Right lobe of liver (tissue), 4 donors: ENCODE data around the gene OSBPL3.

Source experiments
- POLR2A ChIP-seq: fragments of 450-650 bp; IDR thresholded peaks from one replicate; pipeline ENCODE4 v1.6.1; 2017; ENCODE audit warnings: antibody characterized with exemption, mild to moderate bottlenecking
- TF ChIP-seq, protein P1 (sequence below), 4 donors: fragments of 200-600 bp in 3 of 4; fragments of 450-650 bp in 1 of 4; IDR thresholded peaks; one replicate each; pipeline versions ENCODE4 v1.5.1 to v1.8.0; 2016 to 2022; ENCODE audit warnings: antibody characterized with exemption in 4 of 4, mild to moderate bottlenecking in 2 of 4
- donor health status: DM: no; HTN: no; CAD: no.
- donor health status: DM: no; HTN: no; CAD: no.
- donor health status: DM: no; HTN: yes; CAD: no.

DNA sequence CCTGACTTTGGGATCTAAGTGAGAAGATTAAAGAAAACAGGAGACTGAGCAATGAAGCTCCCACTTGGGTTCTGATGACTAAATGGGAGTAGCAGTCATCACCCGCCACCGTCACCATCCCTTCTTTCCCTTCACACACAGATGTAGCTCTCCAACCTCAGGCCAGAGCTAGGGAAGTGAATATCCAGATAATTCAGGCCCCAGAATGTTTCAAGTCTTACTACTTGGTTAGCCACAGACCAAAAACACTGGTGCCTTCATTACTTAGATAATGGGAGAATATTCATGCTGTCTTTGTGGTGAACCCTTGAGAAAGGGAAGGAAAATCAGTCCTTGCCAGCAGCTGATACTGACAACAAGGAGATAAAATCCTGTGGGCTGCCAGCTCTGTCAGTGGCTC, 100.7 kb downstream of the OSBPL3 start:
- TF ChIP-seq, protein P1, sequence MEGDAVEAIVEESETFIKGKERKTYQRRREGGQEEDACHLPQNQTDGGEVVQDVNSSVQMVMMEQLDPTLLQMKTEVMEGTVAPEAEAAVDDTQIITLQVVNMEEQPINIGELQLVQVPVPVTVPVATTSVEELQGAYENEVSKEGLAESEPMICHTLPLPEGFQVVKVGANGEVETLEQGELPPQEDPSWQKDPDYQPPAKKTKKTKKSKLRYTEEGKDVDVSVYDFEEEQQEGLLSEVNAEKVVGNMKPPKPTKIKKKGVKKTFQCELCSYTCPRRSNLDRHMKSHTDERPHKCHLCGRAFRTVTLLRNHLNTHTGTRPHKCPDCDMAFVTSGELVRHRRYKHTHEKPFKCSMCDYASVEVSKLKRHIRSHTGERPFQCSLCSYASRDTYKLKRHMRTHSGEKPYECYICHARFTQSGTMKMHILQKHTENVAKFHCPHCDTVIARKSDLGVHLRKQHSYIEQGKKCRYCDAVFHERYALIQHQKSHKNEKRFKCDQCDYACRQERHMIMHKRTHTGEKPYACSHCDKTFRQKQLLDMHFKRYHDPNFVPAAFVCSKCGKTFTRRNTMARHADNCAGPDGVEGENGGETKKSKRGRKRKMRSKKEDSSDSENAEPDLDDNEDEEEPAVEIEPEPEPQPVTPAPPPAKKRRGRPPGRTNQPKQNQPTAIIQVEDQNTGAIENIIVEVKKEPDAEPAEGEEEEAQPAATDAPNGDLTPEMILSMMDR (IDR thresholded peaks at IDR 0.05) = no peak
- no peak for TF ChIP-seq POLR2A
